HEK293 (cell line): ENCODE measurements around the gene IMMP2L.

Source experiments
- CTCF ChIA-PET: fragments of 350-600 bp; formaldehyde crosslinking; extraction: SDS; loops from one replicate; lab custom pipeline; 2021; ENCODE audit warnings: antibody characterized with exemption; lab: Yijun Ruan, JAX
- POLR2A ChIA-PET: fragments of 300-600 bp; formaldehyde crosslinking; extraction: SDS; loops from one replicate; lab custom pipeline; 2020; ENCODE audit warnings: antibody characterized with exemption, inconsistent platforms; lab: Yijun Ruan, JAX
- H3K27ac ChIP-seq: fragments of 200-500 bp; sonication (Bioruptor generic); 2 replicates; pipeline ENCODE4 v1.5.1; 2014; ENCODE audit warnings: low read depth, low read length, control low read depth, inconsistent platforms; ENCODE audit errors: extremely low read depth
- H3K36me3 ChIP-seq, 2 experiments: fragments of 200-500 bp in 1 of 2; sonication (Bioruptor generic) in 1 of 2; 1 replicate in 1 of 2; 2 replicates in 1 of 2; pipeline ENCODE4 v1.5.1; 2014 to 2017; ENCODE audit warnings: inconsistent platforms in 2 of 2, low read length in 2 of 2; ENCODE audit not compliant: control insufficient read depth in 2 of 2, insufficient read depth in 1 of 2
- H3K4me1 ChIP-seq: fragments of 200-500 bp; sonication (Bioruptor generic); 2 replicates; pipeline ENCODE4 v1.5.1; 2014; ENCODE audit warnings: mild to moderate bottlenecking, low read length, inconsistent platforms; ENCODE audit not compliant: control insufficient read depth, insufficient read depth
- H3K4me3 ChIP-seq: 2 replicates; pipeline ENCODE4 v1.5.1; 2011; ENCODE audit warnings: low read depth, mild to moderate bottlenecking, control low read depth, low read length, moderate library complexity
- H3K9me3 ChIP-seq: fragments of 200-500 bp; sonication (Bioruptor generic); 2 replicates; pipeline ENCODE4 v1.5.1; 2014; ENCODE audit warnings: low read depth, low read length, inconsistent platforms; ENCODE audit not compliant: control insufficient read depth, insufficient read depth
- BCL6B ChIP-seq: fragments of 450-650 bp; formaldehyde crosslinking; IDR thresholded peaks from 2 replicates; pipeline ENCODE4 v1.5.1; 2017; ENCODE audit warnings: missing biosample characterization, missing genetic modification characterization
- FEZF1 ChIP-seq: fragments of 450-650 bp; formaldehyde crosslinking; IDR thresholded peaks from 2 replicates; pipeline ENCODE4 v1.5.1; 2016; ENCODE audit warnings: missing biosample characterization, missing genetic modification characterization
- GLI2 ChIP-seq: fragments of 450-650 bp; formaldehyde crosslinking; IDR thresholded peaks from 2 replicates; pipeline ENCODE4; 2017; ENCODE audit warnings: missing biosample characterization, missing genetic modification characterization, low read depth, borderline replicate concordance
- KLF9 ChIP-seq: fragments of 450-650 bp; formaldehyde crosslinking; IDR thresholded peaks from 2 replicates; pipeline ENCODE4 v1.5.1; 2016; ENCODE audit warnings: missing biosample characterization, missing genetic modification characterization, low read depth
- OVOL3 ChIP-seq: fragments of 450-650 bp; formaldehyde crosslinking; IDR thresholded peaks from 2 replicates; pipeline ENCODE4 v1.5.1; 2016; ENCODE audit warnings: missing biosample characterization, missing genetic modification characterization
- REPIN1 ChIP-seq: fragments of 450-650 bp; formaldehyde crosslinking; IDR thresholded peaks from 2 replicates; pipeline ENCODE4 v1.5.1; 2017; ENCODE audit warnings: missing biosample characterization, missing genetic modification characterization, low read depth
- ZBTB44 ChIP-seq: fragments of 450-650 bp; IDR thresholded peaks from 2 replicates; pipeline ENCODE4 v1.5.1; 2018; ENCODE audit warnings: missing biosample characterization, mild to moderate bottlenecking, missing genetic modification characterization
- ZBTB8A ChIP-seq: fragments of 450-650 bp; formaldehyde crosslinking; IDR thresholded peaks from 2 replicates; pipeline ENCODE4 v1.5.1; 2016; ENCODE audit warnings: missing biosample characterization, missing genetic modification characterization
- ZFHX2 ChIP-seq: fragments of 450-650 bp; formaldehyde crosslinking; conservative IDR thresholded peaks from 2 replicates; pipeline ENCODE4 v1.5.1; 2016; ENCODE audit warnings: missing biosample characterization, missing genetic modification characterization
- ZFP41 ChIP-seq: fragments of 450-650 bp; formaldehyde crosslinking; IDR thresholded peaks from 2 replicates; pipeline ENCODE4 v1.5.1; 2016; ENCODE audit warnings: missing biosample characterization, missing genetic modification characterization, borderline replicate concordance
- ZIC2 ChIP-seq: fragments of 450-650 bp; formaldehyde crosslinking; IDR thresholded peaks from 2 replicates; pipeline ENCODE4 v1.5.1; 2016; ENCODE audit warnings: missing biosample characterization, missing genetic modification characterization
- ZNF19 ChIP-seq: fragments of 450-650 bp; formaldehyde crosslinking; IDR thresholded peaks from 2 replicates; pipeline ENCODE4; 2016; ENCODE audit warnings: missing biosample characterization, missing genetic modification characterization, low read depth
- ZNF211 ChIP-seq: fragments of 450-650 bp; formaldehyde crosslinking; IDR thresholded peaks from 2 replicates; pipeline ENCODE4 v1.5.1; 2016; ENCODE audit warnings: low read depth, missing biosample characterization, missing genetic modification characterization
- ZNF23 ChIP-seq: fragments of 450-650 bp; formaldehyde crosslinking; IDR thresholded peaks from 2 replicates; pipeline ENCODE4 v1.5.1; 2016; ENCODE audit warnings: missing biosample characterization, missing genetic modification characterization, borderline replicate concordance
- ZNF292 ChIP-seq: fragments of 450-650 bp; formaldehyde crosslinking; IDR thresholded peaks from 2 replicates; pipeline ENCODE4 v1.5.1; 2016; ENCODE audit warnings: low read depth, missing biosample characterization, missing genetic modification characterization, borderline replicate concordance
- ZNF398 ChIP-seq: fragments of 450-650 bp; formaldehyde crosslinking; IDR thresholded peaks from 2 replicates; pipeline ENCODE4 v1.5.1; 2017; ENCODE audit warnings: missing biosample characterization, missing genetic modification characterization
- ZNF426 ChIP-seq: fragments of 450-650 bp; formaldehyde crosslinking; IDR thresholded peaks from 2 replicates; pipeline ENCODE4 v1.5.1; 2017; ENCODE audit warnings: missing biosample characterization, missing genetic modification characterization, mild to moderate bottlenecking, inconsistent platforms, moderate library complexity
- ZNF660 ChIP-seq: fragments of 450-650 bp; IDR thresholded peaks from 2 replicates; pipeline ENCODE4 v1.5.1; 2018; ENCODE audit warnings: missing biosample characterization, mild to moderate bottlenecking, missing genetic modification characterization
- ZNF664 ChIP-seq: fragments of 450-650 bp; formaldehyde crosslinking; IDR thresholded peaks from 2 replicates; pipeline ENCODE4 v1.5.1; 2016; ENCODE audit warnings: missing biosample characterization, missing genetic modification characterization
- ZNF777 ChIP-seq: fragments of 450-650 bp; formaldehyde crosslinking; IDR thresholded peaks from 2 replicates; pipeline ENCODE4 v1.5.1; 2017; ENCODE audit warnings: missing biosample characterization, missing genetic modification characterization, borderline replicate concordance
- TF ChIP-seq, protein P1 (sequence below): IDR thresholded peaks from 2 replicates; pipeline ENCODE4 v1.6.1; 2011; ENCODE audit warnings: mild to moderate bottlenecking, low read depth, low read length, borderline replicate concordance
- TF ChIP-seq, protein P2 (sequence below): fragments of 450-650 bp; formaldehyde crosslinking; IDR thresholded peaks from 2 replicates; pipeline ENCODE4 v1.5.1; 2016; ENCODE audit warnings: missing biosample characterization, missing genetic modification characterization, low read depth
- TF ChIP-seq, protein P3 (sequence below): fragments of 450-650 bp; formaldehyde crosslinking; IDR thresholded peaks from 2 replicates; pipeline ENCODE4 v1.5.1; 2016; ENCODE audit warnings: missing biosample characterization, missing genetic modification characterization

IMMP2L gene

DNA sequence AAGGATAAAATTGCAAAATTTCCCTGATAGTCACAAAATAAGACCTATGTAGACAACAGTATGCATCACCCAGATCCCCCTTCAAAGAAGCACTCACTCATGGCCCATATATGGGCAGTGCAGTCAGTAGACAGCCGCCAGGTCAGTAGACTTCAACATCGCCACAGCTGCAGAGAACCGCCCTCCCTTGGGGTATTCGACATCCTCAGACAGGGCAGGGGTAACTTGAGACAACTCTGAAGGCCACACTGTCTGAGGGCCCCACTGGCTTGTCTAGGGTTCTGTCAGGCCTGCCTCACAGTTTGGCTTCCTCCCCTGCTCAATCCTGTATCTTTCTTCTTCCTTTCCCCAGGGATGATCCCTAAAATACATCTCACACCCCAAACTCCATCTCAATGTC is 172.3 kb downstream of the IMMP2L start:
- Histone ChIP-seq H3K4me1 (no peaks in the 10 kb centered on the region), H3K4me3 (no peak overlapping the region), H3K9me3 (no peaks in the 10 kb centered on the region), H3K27ac (no peak overlapping the region), H3K36me3 (no peaks in the 10 kb centered on the region)
- ChIA-PET POLR2A (no interaction called here), CTCF (no interaction called here)
- TF ChIP-seq BCL6B (tag by site-specific recombination) (no peak), GLI2 (tag by site-specific recombination) (no peak), ZFP41 (tag by site-specific recombination) (no peak), ZNF426 (tag by site-specific recombination) (no peak), ZNF292 (tag by site-specific recombination) (no peak), ZBTB44 (no peak), ZNF777 (no peak), ZFHX2 (tag by site-specific recombination) (no peak), ZNF398 (tag by site-specific recombination) (no peak), FEZF1 (no peak), OVOL3 (tag by site-specific recombination) (no peak), REPIN1 (no peak), KLF9 (tag by site-specific recombination) (no peak), ZNF660 (tag by site-specific recombination) (no peak), ZNF211 (tag by site-specific recombination) (no peak), ZBTB8A (tag by site-specific recombination) (no peak), ZNF19 (no peak)
- TF ChIP-seq, protein P1, sequence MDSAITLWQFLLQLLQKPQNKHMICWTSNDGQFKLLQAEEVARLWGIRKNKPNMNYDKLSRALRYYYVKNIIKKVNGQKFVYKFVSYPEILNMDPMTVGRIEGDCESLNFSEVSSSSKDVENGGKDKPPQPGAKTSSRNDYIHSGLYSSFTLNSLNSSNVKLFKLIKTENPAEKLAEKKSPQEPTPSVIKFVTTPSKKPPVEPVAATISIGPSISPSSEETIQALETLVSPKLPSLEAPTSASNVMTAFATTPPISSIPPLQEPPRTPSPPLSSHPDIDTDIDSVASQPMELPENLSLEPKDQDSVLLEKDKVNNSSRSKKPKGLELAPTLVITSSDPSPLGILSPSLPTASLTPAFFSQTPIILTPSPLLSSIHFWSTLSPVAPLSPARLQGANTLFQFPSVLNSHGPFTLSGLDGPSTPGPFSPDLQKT = no peak
- TF ChIP-seq, protein P2, sequence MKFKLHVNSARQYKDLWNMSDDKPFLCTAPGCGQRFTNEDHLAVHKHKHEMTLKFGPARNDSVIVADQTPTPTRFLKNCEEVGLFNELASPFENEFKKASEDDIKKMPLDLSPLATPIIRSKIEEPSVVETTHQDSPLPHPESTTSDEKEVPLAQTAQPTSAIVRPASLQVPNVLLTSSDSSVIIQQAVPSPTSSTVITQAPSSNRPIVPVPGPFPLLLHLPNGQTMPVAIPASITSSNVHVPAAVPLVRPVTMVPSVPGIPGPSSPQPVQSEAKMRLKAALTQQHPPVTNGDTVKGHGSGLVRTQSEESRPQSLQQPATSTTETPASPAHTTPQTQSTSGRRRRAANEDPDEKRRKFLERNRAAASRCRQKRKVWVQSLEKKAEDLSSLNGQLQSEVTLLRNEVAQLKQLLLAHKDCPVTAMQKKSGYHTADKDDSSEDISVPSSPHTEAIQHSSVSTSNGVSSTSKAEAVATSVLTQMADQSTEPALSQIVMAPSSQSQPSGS (tag by site-specific recombination) = no peak

- H3K27ac ChIP-seq = no peak overlapping the region
- H3K4me1 ChIP-seq = no peaks in the 10 kb centered on the region
- no peak overlapping the region for H3K4me3 ChIP-seq
- no peaks in the 10 kb centered on the region for H3K36me3 ChIP-seq
- CTCF ChIA-PET = interaction anchor here (0.7 kb wide), 1 partner anchor 114 kb away, joined by 3 read pairs; no protein-coding TSS in a partner anchor
- POLR2A ChIA-PET = no interaction called here
- no peaks in the 10 kb centered on the region for H3K9me3 ChIP-seq
- TF ChIP-seq, protein P3, sequence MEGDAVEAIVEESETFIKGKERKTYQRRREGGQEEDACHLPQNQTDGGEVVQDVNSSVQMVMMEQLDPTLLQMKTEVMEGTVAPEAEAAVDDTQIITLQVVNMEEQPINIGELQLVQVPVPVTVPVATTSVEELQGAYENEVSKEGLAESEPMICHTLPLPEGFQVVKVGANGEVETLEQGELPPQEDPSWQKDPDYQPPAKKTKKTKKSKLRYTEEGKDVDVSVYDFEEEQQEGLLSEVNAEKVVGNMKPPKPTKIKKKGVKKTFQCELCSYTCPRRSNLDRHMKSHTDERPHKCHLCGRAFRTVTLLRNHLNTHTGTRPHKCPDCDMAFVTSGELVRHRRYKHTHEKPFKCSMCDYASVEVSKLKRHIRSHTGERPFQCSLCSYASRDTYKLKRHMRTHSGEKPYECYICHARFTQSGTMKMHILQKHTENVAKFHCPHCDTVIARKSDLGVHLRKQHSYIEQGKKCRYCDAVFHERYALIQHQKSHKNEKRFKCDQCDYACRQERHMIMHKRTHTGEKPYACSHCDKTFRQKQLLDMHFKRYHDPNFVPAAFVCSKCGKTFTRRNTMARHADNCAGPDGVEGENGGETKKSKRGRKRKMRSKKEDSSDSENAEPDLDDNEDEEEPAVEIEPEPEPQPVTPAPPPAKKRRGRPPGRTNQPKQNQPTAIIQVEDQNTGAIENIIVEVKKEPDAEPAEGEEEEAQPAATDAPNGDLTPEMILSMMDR (tag by site-specific recombination) = no peak
- TF ChIP-seq ZNF664 (tag by site-specific recombination) (no peak), ZIC2 (tag by site-specific recombination) (no peak), ZNF292 (tag by site-specific recombination) (no peak), ZNF23 (no peak)
These were observed 173.4 kb downstream of the IMMP2L start for GRCh38 chr7:111388912-111389311.
